ENCODE results near the gene RAD51B.

DNA sequence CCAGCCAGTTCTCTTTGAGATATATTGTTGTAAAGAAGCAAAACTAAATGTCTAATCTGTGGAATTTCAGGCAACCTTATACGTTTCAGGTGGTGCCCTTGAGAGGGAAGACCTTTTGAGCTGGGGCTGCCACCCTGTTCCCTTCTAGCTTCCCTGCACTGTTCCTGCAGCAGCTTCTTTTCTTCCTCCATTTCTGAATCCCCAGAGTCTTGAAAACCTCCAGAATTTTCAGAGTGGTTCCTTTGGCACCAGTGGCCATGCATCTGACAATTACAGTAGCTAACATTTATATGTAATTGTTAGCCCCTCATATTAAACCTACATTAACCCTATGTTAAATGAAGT, 702.0 kb downstream of the RAD51B start:
- no peak for TF ChIP-seq POLR2A (IDR thresholded peaks at IDR 0.05)
- TF ChIP-seq, protein P1, sequence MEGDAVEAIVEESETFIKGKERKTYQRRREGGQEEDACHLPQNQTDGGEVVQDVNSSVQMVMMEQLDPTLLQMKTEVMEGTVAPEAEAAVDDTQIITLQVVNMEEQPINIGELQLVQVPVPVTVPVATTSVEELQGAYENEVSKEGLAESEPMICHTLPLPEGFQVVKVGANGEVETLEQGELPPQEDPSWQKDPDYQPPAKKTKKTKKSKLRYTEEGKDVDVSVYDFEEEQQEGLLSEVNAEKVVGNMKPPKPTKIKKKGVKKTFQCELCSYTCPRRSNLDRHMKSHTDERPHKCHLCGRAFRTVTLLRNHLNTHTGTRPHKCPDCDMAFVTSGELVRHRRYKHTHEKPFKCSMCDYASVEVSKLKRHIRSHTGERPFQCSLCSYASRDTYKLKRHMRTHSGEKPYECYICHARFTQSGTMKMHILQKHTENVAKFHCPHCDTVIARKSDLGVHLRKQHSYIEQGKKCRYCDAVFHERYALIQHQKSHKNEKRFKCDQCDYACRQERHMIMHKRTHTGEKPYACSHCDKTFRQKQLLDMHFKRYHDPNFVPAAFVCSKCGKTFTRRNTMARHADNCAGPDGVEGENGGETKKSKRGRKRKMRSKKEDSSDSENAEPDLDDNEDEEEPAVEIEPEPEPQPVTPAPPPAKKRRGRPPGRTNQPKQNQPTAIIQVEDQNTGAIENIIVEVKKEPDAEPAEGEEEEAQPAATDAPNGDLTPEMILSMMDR (IDR thresholded peaks at IDR 0.05) = no peak
